ENCODE data around the gene RBM47.

The RBM47 gene

GRCh38 chr4:40586729-40587128 is 42.9 kb downstream of the RBM47 start:
- DNase-seq (ENCODE audit: low read depth in 2 of 2) = no peak

GRCh38 chr4:40586034-40586433 is 43.6 kb downstream of the RBM47 start:
- no peak for DNase-seq (ENCODE audit: low read depth in 2 of 2)

GRCh38 chr4:40585201-40585799 is 44.4 kb downstream of the RBM47 start:
- DNase-seq (ENCODE audit: low read depth in 2 of 2) = no peak

GRCh38 chr4:40584517-40585141 is 45.0 kb downstream of the RBM47 start:
- no peak for DNase-seq (ENCODE audit: low read depth in 2 of 2)

GRCh38 chr4:40583850-40584439 is 45.7 kb downstream of the RBM47 start:
- no peak for DNase-seq (ENCODE audit: low read depth in 2 of 2)

GRCh38 chr4:40582413-40582812 is 47.3 kb downstream of the RBM47 start:
- DNase-seq (ENCODE audit: low read depth in 2 of 2) = no peak

GRCh38 chr4:40581254-40582140 is 48.2 kb downstream of the RBM47 start:
- no peak for DNase-seq (ENCODE audit: low read depth in 2 of 2)

- no peak for DNase-seq (ENCODE audit: low read depth in 2 of 2)
Measured at GRCh38 chr4:40579983-40580382, 49.7 kb downstream of the RBM47 start.

- DNase-seq (ENCODE audit: low read depth in 2 of 2) = no peak
Measured at GRCh38 chr4:40577588-40578253, 51.9 kb downstream of the RBM47 start.

GRCh38 chr4:40576651-40577480 is 52.8 kb downstream of the RBM47 start:
- DNase-seq (ENCODE audit: low read depth in 2 of 2) = no peak

GRCh38 chr4:40575846-40576245 is 53.8 kb downstream of the RBM47 start:
- no peak for DNase-seq (ENCODE audit: low read depth in 2 of 2)

GRCh38 chr4:40573593-40574311 is 55.9 kb downstream of the RBM47 start:
- DNase-seq (ENCODE audit: low read depth in 2 of 2) = no peak

- no peak for DNase-seq (ENCODE audit: low read depth in 2 of 2)
Measured at GRCh38 chr4:40572692-40573310, 56.9 kb downstream of the RBM47 start.

GRCh38 chr4:40571208-40571607 is 58.5 kb downstream of the RBM47 start:
- no peak for DNase-seq (ENCODE audit: low read depth in 2 of 2)

- no peak for DNase-seq (ENCODE audit: low read depth in 2 of 2)
Measured at GRCh38 chr4:40570348-40571077, 59.2 kb downstream of the RBM47 start.

GRCh38 chr4:40564815-40565483 is 64.7 kb downstream of the RBM47 start:
- DNase-seq (ENCODE audit: low read depth in 2 of 2) = no peak

GRCh38 chr4:40564004-40564403 is 65.7 kb downstream of the RBM47 start:
- no peak for DNase-seq (ENCODE audit: low read depth in 2 of 2)

- no peak for DNase-seq (ENCODE audit: low read depth in 2 of 2)
Measured at GRCh38 chr4:40563401-40563800, 66.3 kb downstream of the RBM47 start.

- no peak for DNase-seq (ENCODE audit: low read depth in 2 of 2)
Measured at GRCh38 chr4:40562681-40563080, 67.0 kb downstream of the RBM47 start.

Measured in stimulated activated CD4-positive, alpha-beta T cell treated with anti-CD3 and anti-CD28 coated beads, Interleukin-1b, Interleukin-23, amount 100 ng/mL, for 4 hours (primary cell).